IPS-15b (cell line): Measurements from ENCODE around the gene MSI2.

Experiments used
- H3K27me3 ChIP-seq: one replicate; pipeline ENCODE4 v1.6.1; 2013; ENCODE audit warnings: low read length; ENCODE audit not compliant: control insufficient read depth, insufficient read depth
- H3K36me3 ChIP-seq: one replicate; pipeline ENCODE4 v1.6.1; 2013; ENCODE audit warnings: low read length; ENCODE audit not compliant: control insufficient read depth, insufficient read depth
- H3K4me1 ChIP-seq: one replicate; pipeline ENCODE4 v1.6.1; 2013; ENCODE audit warnings: mild to moderate bottlenecking, low read length; ENCODE audit not compliant: control insufficient read depth, insufficient read depth
- H3K4me3 ChIP-seq: one replicate; pipeline ENCODE4 v1.5.1; 2013; ENCODE audit warnings: low read depth, low read length
- H3K9ac ChIP-seq: one replicate; pipeline ENCODE4 v1.6.1; 2013; ENCODE audit warnings: low read depth, mild to moderate bottlenecking, low read length
- H3K9me3 ChIP-seq: one replicate; pipeline ENCODE4 v1.6.1; 2013; ENCODE audit warnings: mild to moderate bottlenecking, low read length; ENCODE audit not compliant: control insufficient read depth, insufficient read depth

The MSI2 gene

GRCh38 chr17:57532966-57533365 lies 276.6 kb downstream of the MSI2 start:
- Histone ChIP-seq H3K4me1 (peaks cover 4% of the 10 kb centered on the region), H3K36me3 (no peaks in the 10 kb centered on the region), H3K9ac (no peak overlapping the region), H3K4me3 (no peak overlapping the region), H3K27me3 (no peaks in the 10 kb centered on the region), H3K9me3 (no peaks in the 10 kb centered on the region)

- H3K4me1 ChIP-seq: peaks cover 4% of the 10 kb centered on the region
These were observed 277.5 kb downstream of the MSI2 start for GRCh38 chr17:57533684-57534305.

GRCh38 chr17:57534863-57535248 lies 278.5 kb downstream of the MSI2 start:
- no peaks in the 10 kb centered on the region for H3K36me3 ChIP-seq
- H3K9me3 ChIP-seq: no peaks in the 10 kb centered on the region
- no peak overlapping the region for H3K4me3 ChIP-seq
- H3K4me1 ChIP-seq: peaks cover under 1% of the 10 kb centered on the region
- H3K9ac ChIP-seq: no peak overlapping the region
- no peaks in the 10 kb centered on the region for H3K27me3 ChIP-seq

More at GRCh38 chr17:57533684-57534305, 277.5 kb downstream of the MSI2 start:
- H3K9me3 ChIP-seq: no peaks in the 10 kb centered on the region
- no peak overlapping the region for H3K9ac ChIP-seq
- H3K4me3 ChIP-seq: no peak overlapping the region
- no peaks in the 10 kb centered on the region for H3K27me3 ChIP-seq
- no peaks in the 10 kb centered on the region for H3K36me3 ChIP-seq

- H3K4me3 ChIP-seq: no peak overlapping the region
- H3K9me3 ChIP-seq: no peaks in the 10 kb centered on the region
- H3K4me1 ChIP-seq: no peaks in the 10 kb centered on the region
- no peaks in the 10 kb centered on the region for H3K36me3 ChIP-seq
- H3K9ac ChIP-seq: no peak overlapping the region
- no peaks in the 10 kb centered on the region for H3K27me3 ChIP-seq
These were observed 279.1 kb downstream of the MSI2 start for GRCh38 chr17:57535249-57535966.

GRCh38 chr17:57536289-57536688 lies 280.0 kb downstream of the MSI2 start:
- no peaks in the 10 kb centered on the region for H3K9me3 ChIP-seq
- H3K4me1 ChIP-seq: no peaks in the 10 kb centered on the region
- no peak overlapping the region for H3K9ac ChIP-seq
- H3K4me3 ChIP-seq: no peak overlapping the region
- no peaks in the 10 kb centered on the region for H3K36me3 ChIP-seq
- H3K27me3 ChIP-seq: no peaks in the 10 kb centered on the region

GRCh38 chr17:57536789-57537523 lies 280.6 kb downstream of the MSI2 start:
- H3K4me1 ChIP-seq: no peaks in the 10 kb centered on the region
- no peak overlapping the region for H3K4me3 ChIP-seq
- no peaks in the 10 kb centered on the region for H3K27me3 ChIP-seq
- H3K36me3 ChIP-seq: no peaks in the 10 kb centered on the region
- H3K9ac ChIP-seq: no peak overlapping the region
- H3K9me3 ChIP-seq: no peaks in the 10 kb centered on the region

- Histone ChIP-seq H3K9me3 (no peaks in the 10 kb centered on the region), H3K4me1 (no peaks in the 10 kb centered on the region), H3K9ac (no peak overlapping the region), H3K4me3 (no peak overlapping the region), H3K36me3 (no peaks in the 10 kb centered on the region), H3K27me3 (no peaks in the 10 kb centered on the region)
These were observed 281.4 kb downstream of the MSI2 start for GRCh38 chr17:57537524-57538410.

- no peak overlapping the region for H3K9ac ChIP-seq
These were observed 282.6 kb downstream of the MSI2 start for GRCh38 chr17:57538736-57539456.

GRCh38 chr17:57539529-57540301 lies 283.4 kb downstream of the MSI2 start:
- no peaks in the 10 kb centered on the region for H3K36me3 ChIP-seq
- H3K4me3 ChIP-seq: no peak overlapping the region
- peaks cover 5% of the 10 kb centered on the region for H3K4me1 ChIP-seq
- no peaks in the 10 kb centered on the region for H3K27me3 ChIP-seq
- no peak overlapping the region for H3K9ac ChIP-seq
- no peaks in the 10 kb centered on the region for H3K9me3 ChIP-seq

More at GRCh38 chr17:57538736-57539456, 282.6 kb downstream of the MSI2 start:
- H3K27me3 ChIP-seq: no peaks in the 10 kb centered on the region
- no peaks in the 10 kb centered on the region for H3K36me3 ChIP-seq
- H3K4me3 ChIP-seq: no peak overlapping the region
- H3K9me3 ChIP-seq: no peaks in the 10 kb centered on the region
- peaks cover 2% of the 10 kb centered on the region for H3K4me1 ChIP-seq

- peaks cover 9% of the 10 kb centered on the region for H3K4me1 ChIP-seq
- H3K4me3 ChIP-seq: no peak overlapping the region
- H3K9ac ChIP-seq: no peak overlapping the region
- no peaks in the 10 kb centered on the region for H3K36me3 ChIP-seq
- no peaks in the 10 kb centered on the region for H3K27me3 ChIP-seq
- H3K9me3 ChIP-seq: no peaks in the 10 kb centered on the region
These were observed 284.3 kb downstream of the MSI2 start for GRCh38 chr17:57540596-57540995.
